Choroid plexus epithelial cell (primary cell): ENCODE results near the gene GRHPR.
A peak's percentile ranks its signal among the peaks of the same experiment; 100 is the strongest.

ENCODE experiments used
- DNase-seq: peaks from one replicate; pipeline ENCODE4 v3.0.0-alpha.2; 2010; ENCODE audit warnings: low read depth
- H3K4me3 ChIP-seq: 2 replicates; pipeline ENCODE4 v1.5.1; 2011; ENCODE audit warnings: low read depth, mild to moderate bottlenecking, control low read depth, low read length, moderate library complexity
- TF ChIP-seq, protein P1 (sequence below): conservative IDR thresholded peaks from 2 replicates; pipeline ENCODE4 v1.5.1; 2011; ENCODE audit warnings: low read depth, mild to moderate bottlenecking, control low read depth, inconsistent platforms, low read length, moderate library complexity

Gene GRHPR

DNA sequence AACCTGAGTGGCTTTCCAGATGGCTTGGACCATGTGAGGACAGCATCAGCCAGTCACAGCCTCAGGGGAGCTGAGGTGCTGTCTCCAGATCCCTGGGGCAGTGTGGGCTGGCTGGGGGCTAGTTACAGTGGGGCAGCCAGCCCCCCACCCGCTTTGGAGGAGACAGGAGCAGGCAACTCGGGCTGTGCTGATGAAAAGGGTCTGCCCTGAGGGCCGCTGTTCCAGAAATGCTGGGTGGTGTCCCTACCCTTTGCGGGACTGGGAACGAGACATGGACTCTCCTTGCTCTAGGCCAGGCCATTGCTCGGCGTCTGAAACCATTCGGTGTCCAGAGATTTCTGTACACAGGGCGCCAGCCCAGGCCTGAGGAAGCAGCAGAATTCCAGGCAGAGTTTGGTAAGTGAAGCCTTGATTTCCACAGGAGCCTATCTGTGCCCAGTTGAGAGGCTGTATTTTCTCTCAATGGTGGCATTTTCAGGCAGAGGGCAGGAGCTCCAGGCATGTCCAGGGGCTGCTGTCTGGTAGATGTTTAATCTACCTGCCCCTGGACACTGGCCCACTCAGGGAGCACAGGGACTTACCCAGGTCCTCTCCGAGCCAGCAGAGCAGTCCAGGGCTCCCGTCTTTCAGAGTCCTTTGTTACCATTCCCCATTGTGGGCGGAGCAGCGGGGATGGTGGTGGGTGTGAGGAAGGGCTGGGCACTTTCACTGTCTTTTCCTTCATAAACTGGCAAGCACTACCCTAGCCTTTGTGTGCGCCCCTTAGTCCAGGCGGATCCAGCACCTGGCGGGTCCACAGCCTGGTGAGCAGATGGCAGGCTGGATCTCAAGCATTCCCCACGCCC, 7.2 kb downstream of the GRHPR start:
- H3K4me3 ChIP-seq = no peak overlapping the region
- TF ChIP-seq, protein P1, sequence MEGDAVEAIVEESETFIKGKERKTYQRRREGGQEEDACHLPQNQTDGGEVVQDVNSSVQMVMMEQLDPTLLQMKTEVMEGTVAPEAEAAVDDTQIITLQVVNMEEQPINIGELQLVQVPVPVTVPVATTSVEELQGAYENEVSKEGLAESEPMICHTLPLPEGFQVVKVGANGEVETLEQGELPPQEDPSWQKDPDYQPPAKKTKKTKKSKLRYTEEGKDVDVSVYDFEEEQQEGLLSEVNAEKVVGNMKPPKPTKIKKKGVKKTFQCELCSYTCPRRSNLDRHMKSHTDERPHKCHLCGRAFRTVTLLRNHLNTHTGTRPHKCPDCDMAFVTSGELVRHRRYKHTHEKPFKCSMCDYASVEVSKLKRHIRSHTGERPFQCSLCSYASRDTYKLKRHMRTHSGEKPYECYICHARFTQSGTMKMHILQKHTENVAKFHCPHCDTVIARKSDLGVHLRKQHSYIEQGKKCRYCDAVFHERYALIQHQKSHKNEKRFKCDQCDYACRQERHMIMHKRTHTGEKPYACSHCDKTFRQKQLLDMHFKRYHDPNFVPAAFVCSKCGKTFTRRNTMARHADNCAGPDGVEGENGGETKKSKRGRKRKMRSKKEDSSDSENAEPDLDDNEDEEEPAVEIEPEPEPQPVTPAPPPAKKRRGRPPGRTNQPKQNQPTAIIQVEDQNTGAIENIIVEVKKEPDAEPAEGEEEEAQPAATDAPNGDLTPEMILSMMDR = no peak
- no peak for DNase-seq

DNA sequence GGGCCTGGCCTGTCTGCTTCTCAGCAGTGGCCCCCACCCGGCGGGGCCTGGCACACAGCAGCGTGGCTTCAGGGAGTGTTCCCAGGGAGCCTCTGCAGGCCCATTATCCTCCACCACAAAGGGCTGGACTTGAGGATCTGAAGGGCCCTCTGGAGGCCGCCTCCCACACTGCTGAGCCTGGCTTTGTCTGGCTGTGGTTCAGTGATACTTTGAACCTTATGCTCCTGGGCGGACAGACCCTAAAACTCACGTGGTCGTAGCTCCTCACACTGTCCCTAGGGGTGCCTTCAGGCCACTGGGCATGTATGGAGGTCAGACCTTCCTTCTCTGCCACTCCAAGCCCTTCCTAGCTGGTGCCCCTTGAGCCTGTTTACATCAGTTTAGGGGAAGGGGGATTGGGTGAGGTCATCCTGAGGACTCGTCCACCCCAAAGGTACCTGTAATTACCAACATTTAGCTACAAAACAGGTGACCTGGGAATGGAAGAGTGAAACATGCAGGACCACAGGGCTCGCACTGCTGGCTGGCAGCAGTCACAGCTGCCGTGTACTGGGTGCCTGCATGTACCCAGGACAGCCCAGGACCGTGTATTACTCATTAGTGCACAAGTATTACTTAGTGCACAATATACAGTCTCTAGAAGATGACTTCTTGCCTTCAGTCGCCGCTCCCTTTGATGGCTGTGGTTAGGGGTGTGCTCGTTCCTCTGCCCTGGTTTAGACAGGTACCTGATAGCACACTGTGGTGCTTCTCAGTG, 8.5 kb downstream of the GRHPR start:
- H3K4me3 ChIP-seq = no peak overlapping the region
- peak; percentile 34 for DNase-seq
- TF ChIP-seq, protein P1 = peak; percentile 34

DNA sequence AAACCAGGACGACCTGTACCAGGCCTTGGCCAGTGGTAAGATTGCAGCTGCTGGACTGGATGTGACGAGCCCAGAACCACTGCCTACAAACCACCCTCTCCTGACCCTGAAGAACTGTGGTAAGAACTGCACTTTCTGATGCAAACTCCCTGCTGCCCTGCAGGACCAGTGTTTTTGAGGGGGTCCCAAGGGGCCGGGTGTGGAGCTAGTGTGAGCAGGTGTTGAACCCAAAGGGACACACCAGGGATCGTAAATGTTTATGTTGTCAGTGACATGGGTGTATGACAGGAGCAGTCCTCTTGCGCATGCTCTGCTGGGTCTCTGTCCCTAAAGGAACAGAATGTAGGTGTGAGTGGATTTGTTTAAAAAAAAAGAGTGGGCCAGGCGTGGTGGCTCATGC, 9.5 kb downstream of the GRHPR start:
- no peak for DNase-seq
- TF ChIP-seq, protein P1 = no peak
- H3K4me3 ChIP-seq = no peak overlapping the region

DNA sequence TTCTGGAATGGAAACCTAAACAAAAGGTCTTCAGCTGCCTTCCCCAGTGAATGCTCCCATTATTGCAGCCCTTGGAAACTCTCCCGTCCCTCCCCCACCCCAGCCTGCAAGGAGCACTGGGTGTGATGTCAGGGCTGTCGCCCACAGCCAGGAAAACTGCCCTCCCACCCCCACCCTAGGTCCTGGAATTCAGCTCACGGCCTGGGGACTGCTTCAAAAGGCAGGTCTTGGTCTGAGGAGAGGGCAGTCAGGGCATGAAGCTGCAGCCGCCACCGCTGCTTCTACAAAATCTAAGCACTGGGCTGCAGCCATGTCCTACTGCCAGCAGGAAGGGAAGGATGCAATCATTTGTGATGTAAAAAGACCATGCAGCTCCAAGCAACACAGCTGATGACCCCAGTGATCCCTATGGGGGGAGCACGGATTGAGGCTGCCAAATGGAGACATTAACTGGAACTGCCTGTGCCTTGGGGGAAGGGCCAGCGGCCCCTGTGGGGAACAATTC, 11.4 kb downstream of the GRHPR start:
- no peak for DNase-seq
- no peak overlapping the region for H3K4me3 ChIP-seq
- TF ChIP-seq, protein P1 = no peak

DNA sequence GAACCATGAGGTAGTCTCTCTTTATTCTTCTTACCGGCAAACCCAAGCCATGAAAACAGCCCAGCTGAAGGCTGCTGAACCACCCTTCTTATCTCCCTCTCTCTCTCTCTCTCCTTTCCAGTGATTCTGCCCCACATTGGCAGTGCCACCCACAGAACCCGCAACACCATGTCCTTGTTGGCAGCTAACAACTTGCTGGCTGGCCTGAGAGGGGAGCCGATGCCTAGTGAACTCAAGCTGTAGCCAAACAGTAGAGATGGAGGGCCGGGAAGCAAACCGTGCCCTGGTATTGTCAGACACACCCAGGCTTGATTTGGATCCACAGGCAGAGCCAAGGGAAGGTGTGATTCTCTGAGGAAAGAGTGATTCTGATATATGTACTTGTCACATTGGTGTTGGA, 14.0 kb downstream of the GRHPR start:
- TF ChIP-seq, protein P1 = no peak
- no peak for DNase-seq

DNA sequence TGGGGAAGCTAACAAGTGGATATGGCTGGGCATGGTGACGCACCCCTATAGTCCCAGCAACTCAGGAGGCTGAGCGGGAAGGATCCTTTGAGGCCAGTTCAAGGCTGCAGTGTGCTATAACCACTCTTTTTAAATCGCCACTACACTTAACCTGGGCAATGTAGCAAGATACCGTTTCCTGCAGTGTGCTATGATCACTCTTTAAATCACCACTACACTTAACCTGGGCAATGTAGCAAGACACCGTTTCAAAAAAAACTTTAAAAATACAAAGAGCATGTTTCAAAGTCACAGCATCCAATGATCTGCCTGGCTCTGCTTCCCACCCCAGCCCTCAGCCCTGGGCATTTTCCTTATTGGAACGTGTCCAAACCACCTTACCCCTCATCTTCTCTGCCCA, 14.5 kb downstream of the GRHPR start:
- H3K4me3 ChIP-seq = no peak overlapping the region
- TF ChIP-seq, protein P1 = no peak
- DNase-seq = no peak

More for the DNA sequence above, 14.0 kb downstream of the GRHPR start:
- no peak overlapping the region for H3K4me3 ChIP-seq
